H9 (cell line): ENCODE measurements around the gene CPNE8. TPM values are rescaled to one million over a fixed set of nuclear protein-coding genes. Genes with fewer than 3 reads are reported as not detected.

ENCODE experiments used
- DNase-seq: peaks from one replicate; pipeline ENCODE4 v3.0.0-alpha.2; 2017
- H2AFZ ChIP-seq: one replicate; pipeline ENCODE4 v1.6.1; 2013; ENCODE audit warnings: mild to moderate bottlenecking, low read length, control low read depth, moderate library complexity
- H2AK5ac ChIP-seq: 2 replicates; pipeline ENCODE4 v1.6.1; 2013; ENCODE audit warnings: low read length, control low read depth, mixed read lengths; ENCODE audit not compliant: insufficient read length
- H2BK120ac ChIP-seq: one replicate; pipeline ENCODE4 v1.6.1; 2013; ENCODE audit warnings: low read depth, mild to moderate bottlenecking, low read length, control low read depth, inconsistent platforms; ENCODE audit not compliant: poor library complexity, severe bottlenecking
- H2BK12ac ChIP-seq: 2 replicates; pipeline ENCODE4 v1.6.1; 2013; ENCODE audit warnings: low read length, control low read depth, mixed read lengths, low read depth; ENCODE audit not compliant: insufficient read length
- H2BK15ac ChIP-seq: 2 replicates; pipeline ENCODE4 v1.6.1; 2013; ENCODE audit warnings: low read depth, low read length, control low read depth
- H2BK20ac ChIP-seq: one replicate; pipeline ENCODE4 v1.6.1; 2013; ENCODE audit warnings: low read depth, mild to moderate bottlenecking, low read length, control low read depth, inconsistent platforms; ENCODE audit not compliant: poor library complexity, severe bottlenecking
- H2BK5ac ChIP-seq: 2 replicates; pipeline ENCODE4 v1.6.1; 2013; ENCODE audit warnings: low read length, control low read depth, mixed read lengths; ENCODE audit not compliant: insufficient read length
- H3K14ac ChIP-seq: 2 replicates; pipeline ENCODE4 v1.6.1; 2013; ENCODE audit warnings: low read length, control low read depth; ENCODE audit not compliant: insufficient read depth
- H3K18ac ChIP-seq: 2 replicates; pipeline ENCODE4 v1.6.1; 2013; ENCODE audit warnings: low read depth, mild to moderate bottlenecking, mixed read lengths, low read length, control low read depth; ENCODE audit not compliant: insufficient read length
- H3K23ac ChIP-seq: 2 replicates; pipeline ENCODE4 v1.6.1; 2013; ENCODE audit warnings: low read length, control low read depth, mixed read lengths, low read depth; ENCODE audit not compliant: insufficient read length
- H3K23me2 ChIP-seq: 2 replicates; pipeline ENCODE4 v1.6.1; 2013; ENCODE audit warnings: low read depth, mild to moderate bottlenecking, mixed read lengths, low read length, control low read depth; ENCODE audit not compliant: insufficient read length, poor library complexity, severe bottlenecking
- H3K27ac ChIP-seq: 2 replicates; pipeline ENCODE4 v1.5.1; 2013; ENCODE audit warnings: low read length, control low read depth, mixed read lengths, low read depth; ENCODE audit not compliant: insufficient read length
- H3K27me3 ChIP-seq: 2 replicates; pipeline ENCODE4 v1.6.1; 2013; ENCODE audit warnings: low read length, control low read depth, inconsistent platforms; ENCODE audit not compliant: insufficient read depth
- H3K4ac ChIP-seq: 2 replicates; pipeline ENCODE4 v1.6.1; 2013; ENCODE audit warnings: low read depth, mild to moderate bottlenecking, control low read depth, inconsistent platforms, low read length, moderate library complexity
- H3K4me1 ChIP-seq: 2 replicates; pipeline ENCODE4 v1.6.1; 2013; ENCODE audit warnings: low read length, control low read depth, inconsistent platforms; ENCODE audit not compliant: insufficient read depth
- H3K4me2 ChIP-seq: 2 replicates; pipeline ENCODE4 v1.6.1; 2013; ENCODE audit warnings: low read length, control low read depth, mixed read lengths; ENCODE audit not compliant: insufficient read length, insufficient read depth
- H3K56ac ChIP-seq: 2 replicates; pipeline ENCODE4 v1.6.1; 2013; ENCODE audit warnings: low read depth, mild to moderate bottlenecking, mixed read lengths, low read length, control low read depth; ENCODE audit not compliant: insufficient read length
- H3K79me1 ChIP-seq: 2 replicates; pipeline ENCODE4 v1.6.1; 2013; ENCODE audit warnings: low read depth, mild to moderate bottlenecking, moderate library complexity, low read length, control low read depth, inconsistent platforms; ENCODE audit not compliant: insufficient read depth, poor library complexity, severe bottlenecking
- H3K79me2 ChIP-seq: 2 replicates; pipeline ENCODE4 v1.6.1; 2013; ENCODE audit warnings: low read length, control low read depth, inconsistent platforms; ENCODE audit not compliant: insufficient read depth
- H3K9ac ChIP-seq: 2 replicates; pipeline ENCODE4 v1.6.1; 2013; ENCODE audit warnings: low read length, control low read depth, mixed read lengths; ENCODE audit not compliant: insufficient read length; ENCODE audit errors: extremely low read depth
- H3K9me3 ChIP-seq: one replicate; pipeline ENCODE4 v1.6.1; 2013; ENCODE audit warnings: low read depth, low read length, inconsistent platforms; ENCODE audit not compliant: control insufficient read depth
- H3T11ph ChIP-seq: one replicate; pipeline ENCODE4 v1.6.1; 2013; ENCODE audit warnings: mild to moderate bottlenecking, low read length, control low read depth, inconsistent platforms
- H4K20me1 ChIP-seq: one replicate; pipeline ENCODE4 v1.6.1; 2013; ENCODE audit not compliant: control insufficient read depth, insufficient read length, insufficient read depth
- H4K5ac ChIP-seq: 2 replicates; pipeline ENCODE4 v1.6.1; 2013; ENCODE audit warnings: low read depth, mild to moderate bottlenecking, mixed read lengths, low read length, control low read depth; ENCODE audit not compliant: insufficient read length
- H4K8ac ChIP-seq: replicated peaks from 2 replicates; pipeline ENCODE4 v1.6.1; 2013; ENCODE audit warnings: low read length, control low read depth, mixed read lengths, low read depth; ENCODE audit not compliant: insufficient read length
- H4K91ac ChIP-seq: 2 replicates; pipeline ENCODE4 v1.6.1; 2013; ENCODE audit warnings: low read depth, mild to moderate bottlenecking, moderate library complexity, mixed read lengths, low read length, control low read depth; ENCODE audit not compliant: insufficient read length
- H3K27ac Mint-ChIP-seq, 3 experiments: 2 replicates in 2 of 3; 3 replicates in 1 of 3; pipeline ENCODE4 v1.8.0; 2020 to 2021; ENCODE audit warnings: mixed read lengths in 3 of 3, mild to moderate bottlenecking in 1 of 3, moderate library complexity in 1 of 3
- H3K27me3 Mint-ChIP-seq: 2 replicates; pipeline ENCODE4 v1.8.0; 2021; ENCODE audit warnings: low read depth, mild to moderate bottlenecking, moderate library complexity, mixed read lengths
- H3K36me3 Mint-ChIP-seq, 3 experiments: 2 replicates in 2 of 3; 3 replicates in 1 of 3; pipeline ENCODE4 v1.8.0; 2020 to 2021; ENCODE audit warnings: low read depth in 3 of 3, mixed read lengths in 3 of 3; ENCODE audit not compliant: insufficient read depth in 1 of 3
- H3K4me1 Mint-ChIP-seq, 2 experiments: 2 replicates each; pipeline ENCODE4 v1.8.0; 2020; ENCODE audit warnings: mixed read lengths in 2 of 2
- H3K4me3 Mint-ChIP-seq, 2 experiments: 2 replicates in 1 of 2; 3 replicates in 1 of 2; pipeline ENCODE4 v1.8.0; 2020 to 2021; ENCODE audit warnings: mild to moderate bottlenecking in 2 of 2, mixed read lengths in 2 of 2, moderate library complexity in 1 of 2
- H3K9me3 Mint-ChIP-seq, 2 experiments: 2 replicates in 1 of 2; 3 replicates in 1 of 2; pipeline ENCODE4 v1.8.0; 2020; ENCODE audit warnings: mild to moderate bottlenecking in 2 of 2, mixed read lengths in 2 of 2, moderate library complexity in 1 of 2
- WGBS: extraction: QIAGEN DNeasy Blood & Tissue Kit; methylation state at CpG from one replicate; pipeline ENCODE4 v1.1.7; 2013; ENCODE audit warnings: missing lambda C conversion rate, low lambda C conversion rate, mixed read lengths; ENCODE audit not compliant: insufficient read length; ENCODE audit errors: extremely low coverage; 5-methylcytosine and 5-hydroxymethylcytosine counted together
- total RNA-seq: library from RNA; stranded (reverse); gene quantifications from 2 replicates; pipeline ENCODE4 v1.2.1, GENCODE V29; 2021
- TF ChIP-seq, protein P1 (sequence below): fragments of 200-600 bp; sonication (generic); conservative IDR thresholded peaks from 3 replicates; pipeline ENCODE4 v1.8.0; 2021; ENCODE audit warnings: antibody characterized with exemption, mild to moderate bottlenecking

The CPNE8 gene
- total RNA-seq, 1 experiment from 2014 or later, result 1.9 TPM

DNA sequence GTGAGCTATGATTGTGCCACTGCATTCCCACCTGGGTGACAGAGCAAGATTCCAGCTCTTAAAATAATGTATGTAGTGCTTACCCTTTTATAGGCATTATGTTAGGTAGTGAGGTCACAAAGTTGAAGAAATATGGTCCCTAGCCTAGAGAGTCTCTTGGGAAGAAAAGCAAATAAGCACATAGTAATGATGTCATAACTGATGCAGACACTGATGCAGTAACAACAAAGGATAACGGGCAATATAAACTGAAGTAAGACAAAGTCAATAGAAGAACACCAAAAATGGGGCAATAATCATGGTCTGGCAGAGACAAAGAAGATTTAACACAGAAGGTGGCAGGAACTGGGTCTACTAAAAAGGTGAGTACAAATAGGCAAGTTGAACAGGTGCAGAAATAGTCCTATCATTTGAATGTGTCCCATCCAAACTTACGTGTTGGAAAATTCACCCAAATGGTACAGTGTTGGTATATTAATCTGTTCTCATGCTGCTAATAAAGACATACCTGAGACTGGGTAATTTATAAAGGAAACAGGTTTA, 93.5 kb downstream of the CPNE8 start:
- Mint-ChIP-seq H3K4me1 (no peaks in the 10 kb centered on the region), H3K4me3 (no peak overlapping the region), H3K27me3 (no peaks in the 10 kb centered on the region), H3K9me3 (peaks cover 0 to 2% of the 10 kb centered on the region in 2 experiments; a peak in 2 of 5 replicates), H3K36me3 (peaks cover 0 to 5% (median 0%) of the 10 kb centered on the region in 3 experiments; a peak in 4 of 7 replicates), H3K27ac (no peak overlapping the region)
- no peak overlapping the region for H2BK15ac ChIP-seq
- no CpG with 5 or more reads among the region's 2 CpGs for WGBS
- no peaks in the 10 kb centered on the region for H3K23me2 ChIP-seq
- no peak overlapping the region for H3K27ac ChIP-seq
- H2BK20ac ChIP-seq, result no peak overlapping the region
- no peak overlapping the region for H4K5ac ChIP-seq
- TF ChIP-seq, protein P1, sequence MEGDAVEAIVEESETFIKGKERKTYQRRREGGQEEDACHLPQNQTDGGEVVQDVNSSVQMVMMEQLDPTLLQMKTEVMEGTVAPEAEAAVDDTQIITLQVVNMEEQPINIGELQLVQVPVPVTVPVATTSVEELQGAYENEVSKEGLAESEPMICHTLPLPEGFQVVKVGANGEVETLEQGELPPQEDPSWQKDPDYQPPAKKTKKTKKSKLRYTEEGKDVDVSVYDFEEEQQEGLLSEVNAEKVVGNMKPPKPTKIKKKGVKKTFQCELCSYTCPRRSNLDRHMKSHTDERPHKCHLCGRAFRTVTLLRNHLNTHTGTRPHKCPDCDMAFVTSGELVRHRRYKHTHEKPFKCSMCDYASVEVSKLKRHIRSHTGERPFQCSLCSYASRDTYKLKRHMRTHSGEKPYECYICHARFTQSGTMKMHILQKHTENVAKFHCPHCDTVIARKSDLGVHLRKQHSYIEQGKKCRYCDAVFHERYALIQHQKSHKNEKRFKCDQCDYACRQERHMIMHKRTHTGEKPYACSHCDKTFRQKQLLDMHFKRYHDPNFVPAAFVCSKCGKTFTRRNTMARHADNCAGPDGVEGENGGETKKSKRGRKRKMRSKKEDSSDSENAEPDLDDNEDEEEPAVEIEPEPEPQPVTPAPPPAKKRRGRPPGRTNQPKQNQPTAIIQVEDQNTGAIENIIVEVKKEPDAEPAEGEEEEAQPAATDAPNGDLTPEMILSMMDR, result no peak
- H2AK5ac ChIP-seq, result no peak overlapping the region
- no peak overlapping the region for H4K91ac ChIP-seq
- no peak overlapping the region for H3T11ph ChIP-seq
- H4K8ac ChIP-seq, result no peak overlapping the region
- H3K14ac ChIP-seq, result no peak overlapping the region
- no peak overlapping the region for H3K56ac ChIP-seq
- H3K9ac ChIP-seq, result no peak overlapping the region
- no peak overlapping the region for H3K4ac ChIP-seq
- no peak for DNase-seq
- H3K9me3 ChIP-seq, result no peaks in the 10 kb centered on the region
- H3K4me1 ChIP-seq, result no peaks in the 10 kb centered on the region
- H3K23ac ChIP-seq, result no peak overlapping the region
- no peak overlapping the region for H3K4me2 ChIP-seq
- H2AFZ ChIP-seq, result no peak overlapping the region
- H3K27me3 ChIP-seq, result no peaks in the 10 kb centered on the region
- no peak overlapping the region for H2BK12ac ChIP-seq
- H2BK5ac ChIP-seq, result no peak overlapping the region
- H4K20me1 ChIP-seq, result no peaks in the 10 kb centered on the region
- H3K18ac ChIP-seq, result no peak overlapping the region
- no peaks in the 10 kb centered on the region for H3K79me1 ChIP-seq
- no peaks in the 10 kb centered on the region for H3K79me2 ChIP-seq
- no peak overlapping the region for H2BK120ac ChIP-seq
